GM19452 (cell line): Measurements from ENCODE around the gene PPFIA2.
"Not testable (repeated sequence)": the region's sequence is repeated elsewhere in the genome, so short reads cannot be mapped to it uniquely, and the experiment has no call there.

Experiments used
- ATAC-seq: cut with Tn5 transposase; IDR thresholded peaks from one replicate; pipeline ENCODE4 v1.9.1; 2021; ENCODE audit not compliant: unreplicated experiment

PPFIA2 gene

GRCh38 chr12:81216739-81217138 lies 542.4 kb downstream of the PPFIA2 start:
- no peak for ATAC-seq

- no peak for ATAC-seq
Measured at GRCh38 chr12:81212996-81213696, 546.0 kb downstream of the PPFIA2 start.

GRCh38 chr12:81211306-81211705 lies 547.8 kb downstream of the PPFIA2 start:
- ATAC-seq: no peak

GRCh38 chr12:81209772-81210225 lies 549.4 kb downstream of the PPFIA2 start:
- not testable (repeated sequence) for ATAC-seq

GRCh38 chr12:81209012-81209411 lies 550.1 kb downstream of the PPFIA2 start:
- no peak for ATAC-seq

GRCh38 chr12:81208187-81208911 lies 550.8 kb downstream of the PPFIA2 start:
- no peak for ATAC-seq
